D341Med (cell line): ENCODE data around the gene ITPKC.
"Not testable (repeated sequence)": the region's sequence is repeated elsewhere in the genome, so short reads cannot be mapped to it uniquely, and the experiment has no call there.

Experiments
- DNase-seq: peaks from one replicate; pipeline ENCODE4 v3.0.0; 2012; ENCODE audit warnings: low spot score

The ITPKC gene

GRCh38 chr19:40717325-40717879 is 490 bp downstream of the ITPKC start:
- no peak for DNase-seq

GRCh38 chr19:40717880-40718773 is 1.2 kb downstream of the ITPKC start:
- peak; percentile 56 for DNase-seq

GRCh38 chr19:40718774-40719391 is 2.0 kb downstream of the ITPKC start:
- DNase-seq = peak; percentile 63

- no peak for DNase-seq
Observed at GRCh38 chr19:40719414-40719894, 2.5 kb downstream of the ITPKC start.

- no peak for DNase-seq
Observed at GRCh38 chr19:40721140-40721486, 4.2 kb downstream of the ITPKC start.

- no peak for DNase-seq
Observed at GRCh38 chr19:40721936-40722661, 5.2 kb downstream of the ITPKC start.

GRCh38 chr19:40723661-40724254 is 6.8 kb downstream of the ITPKC start:
- DNase-seq = no peak

- no peak for DNase-seq
Observed at GRCh38 chr19:40724315-40724714, 7.4 kb downstream of the ITPKC start.

- DNase-seq = no peak
Observed at GRCh38 chr19:40724855-40725254, 7.9 kb downstream of the ITPKC start.

- DNase-seq = no peak
Observed at GRCh38 chr19:40726279-40726678, 9.4 kb downstream of the ITPKC start.

- not testable (repeated sequence) for DNase-seq
Observed at GRCh38 chr19:40730065-40730464, 13.2 kb downstream of the ITPKC start.

GRCh38 chr19:40732304-40732703 is 15.4 kb downstream of the ITPKC start:
- not testable (repeated sequence) for DNase-seq

GRCh38 chr19:40733149-40733548 is 16.2 kb downstream of the ITPKC start:
- no peak for DNase-seq

GRCh38 chr19:40735013-40735771 is 18.3 kb downstream of the ITPKC start:
- DNase-seq = no peak

- no peak for DNase-seq
Observed at GRCh38 chr19:40736661-40737060, 19.7 kb downstream of the ITPKC start.

- no peak for DNase-seq
Observed at GRCh38 chr19:40737102-40737644, 20.3 kb downstream of the ITPKC start.

GRCh38 chr19:40739030-40739839 is 22.3 kb downstream of the ITPKC start:
- peak; percentile 43 for DNase-seq

GRCh38 chr19:40739871-40740703 is 23.2 kb downstream of the ITPKC start:
- no peak for DNase-seq

GRCh38 chr19:40740747-40741146 is 23.8 kb downstream of the ITPKC start:
- DNase-seq = no peak
